Jurkat, Clone E6-1 (cell line): ENCODE data around the gene HBP1.
"Not testable (repeated sequence)": the region's sequence is repeated elsewhere in the genome, so short reads cannot be mapped to it uniquely, and the experiment has no call there.

Source experiments
- DNase-seq: peaks from one replicate; pipeline ENCODE4 v3.0.0-alpha.2; 2011; ENCODE audit warnings: low read depth, low spot score
- H3K4me3 ChIP-seq: 2 replicates; pipeline ENCODE4 v1.5.1; 2011; ENCODE audit warnings: mild to moderate bottlenecking, low read length, control low read depth, moderate library complexity

Gene HBP1

DNA sequence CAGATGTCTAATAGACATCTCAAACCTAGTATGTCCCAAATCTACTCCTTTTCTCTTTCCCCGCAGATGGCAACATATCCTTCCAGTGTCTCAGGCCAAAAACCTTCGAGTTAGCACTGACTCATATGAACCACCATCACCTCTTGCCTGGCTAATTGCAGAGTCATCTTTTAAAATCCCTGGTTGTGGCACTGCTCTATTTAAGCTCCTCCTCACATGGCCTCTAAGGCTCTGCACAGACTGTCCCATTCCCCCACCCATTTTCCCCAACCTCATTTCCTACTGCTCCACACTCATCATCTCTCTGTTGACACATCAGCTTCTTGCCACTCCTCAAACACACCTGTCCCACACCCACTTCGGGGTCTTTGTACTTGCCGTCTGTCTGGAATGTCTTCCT, 16.8 kb upstream of the HBP1 start:
- no peak for DNase-seq
- H3K4me3 ChIP-seq = no peak overlapping the region

DNA sequence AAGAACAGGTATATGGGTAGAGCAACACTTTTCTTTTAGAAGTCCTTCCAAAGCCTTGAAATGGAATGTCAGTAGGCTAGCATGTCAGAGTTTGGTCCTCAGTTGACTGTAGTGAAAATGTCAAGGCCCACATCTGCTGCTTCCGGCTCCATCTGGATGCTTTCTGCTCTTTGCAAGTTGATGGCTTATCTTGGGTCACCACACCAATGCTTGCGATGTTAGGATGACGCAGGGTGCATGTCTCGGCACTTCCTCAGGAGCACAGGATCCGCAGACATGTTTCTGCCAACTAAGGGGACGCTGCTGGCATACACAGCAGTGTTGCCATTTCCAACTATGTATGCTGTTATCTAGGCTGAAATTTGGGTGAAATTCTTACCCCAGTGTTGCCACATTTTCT, 14.0 kb upstream of the HBP1 start:
- H3K4me3 ChIP-seq = no peak overlapping the region

DNA sequence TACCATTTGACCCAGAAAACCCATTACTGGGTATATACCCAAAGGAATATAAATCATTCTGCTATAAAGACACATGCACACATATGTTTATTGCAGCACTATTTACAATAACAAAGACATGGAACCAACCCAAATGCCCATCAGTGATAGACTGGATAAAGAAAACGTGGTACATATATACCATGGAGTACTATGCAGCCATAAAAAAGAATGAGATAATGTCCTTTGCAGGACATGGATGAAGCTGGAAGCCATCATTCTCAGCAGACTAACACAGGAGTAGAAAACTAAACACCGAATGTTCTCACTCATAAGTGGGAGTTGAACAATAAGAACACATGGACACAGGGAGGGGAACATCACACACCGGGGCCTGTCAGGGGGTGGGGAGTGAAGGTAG, 13.1 kb upstream of the HBP1 start:
- H3K4me3 ChIP-seq, DNase-seq: not testable (repeated sequence)

More for the DNA sequence above, 14.0 kb upstream of the HBP1 start:
- no peak for DNase-seq

DNA sequence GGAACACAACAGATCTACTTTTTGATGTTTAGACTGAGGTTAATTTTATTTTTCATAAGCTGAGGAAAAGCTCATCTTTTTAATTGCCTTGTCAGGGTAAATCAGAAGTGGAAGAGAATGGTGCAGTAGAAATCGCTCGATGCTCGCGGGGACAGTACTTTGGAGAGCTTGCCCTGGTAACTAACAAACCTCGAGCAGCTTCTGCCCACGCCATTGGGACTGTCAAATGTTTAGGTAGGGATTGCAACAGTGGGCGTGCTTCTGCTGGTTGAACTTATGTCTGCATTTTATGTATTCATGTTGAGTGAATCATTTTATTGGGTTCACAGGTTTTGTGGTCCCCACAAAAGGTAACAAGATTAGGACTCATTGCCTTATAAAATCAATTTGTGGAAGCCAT, 11.7 kb upstream of the HBP1 start:
- no peak overlapping the region for H3K4me3 ChIP-seq
- no peak for DNase-seq

DNA sequence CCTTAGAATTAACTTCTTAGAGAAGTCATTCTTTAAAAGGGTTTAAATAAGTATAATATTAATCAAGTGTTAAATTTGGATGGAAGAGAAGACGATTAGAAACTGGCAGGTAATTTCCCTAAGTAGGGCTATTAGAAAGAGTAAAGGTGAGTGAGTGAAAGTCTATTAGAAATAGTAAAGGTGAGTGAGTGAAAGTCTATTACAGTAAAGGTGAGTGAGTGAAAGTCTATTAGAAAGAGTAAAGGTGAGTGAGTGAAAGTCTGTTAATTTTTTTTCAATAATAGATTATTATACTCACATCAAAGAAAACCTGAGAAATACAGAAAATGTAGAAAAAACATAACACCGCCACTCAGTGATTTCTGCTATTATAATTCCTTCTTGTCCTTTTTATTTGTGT, 10.8 kb upstream of the HBP1 start:
- H3K4me3 ChIP-seq = no peak overlapping the region

DNA sequence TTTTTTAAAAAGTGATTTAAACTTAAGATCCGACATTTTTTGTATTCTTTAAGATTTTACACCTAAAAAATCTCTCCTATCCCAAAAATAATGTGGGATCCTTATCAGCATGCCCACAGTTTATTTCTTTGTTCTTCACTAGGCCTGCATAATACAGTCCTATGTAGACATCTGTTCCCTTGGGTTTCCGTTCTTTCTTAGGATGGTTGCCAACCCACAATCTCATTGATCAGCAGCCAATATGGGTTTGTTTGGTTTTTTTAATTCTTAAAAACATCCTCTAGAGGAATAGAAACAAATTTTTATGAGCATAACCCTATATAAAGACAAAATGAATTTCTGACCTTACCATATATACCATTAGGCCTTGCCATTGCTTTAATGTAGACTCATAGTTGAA, 8.4 kb upstream of the HBP1 start:
- H3K4me3 ChIP-seq = no peak overlapping the region
- DNase-seq = no peak

More for the DNA sequence above, 10.8 kb upstream of the HBP1 start:
- DNase-seq = no peak

DNA sequence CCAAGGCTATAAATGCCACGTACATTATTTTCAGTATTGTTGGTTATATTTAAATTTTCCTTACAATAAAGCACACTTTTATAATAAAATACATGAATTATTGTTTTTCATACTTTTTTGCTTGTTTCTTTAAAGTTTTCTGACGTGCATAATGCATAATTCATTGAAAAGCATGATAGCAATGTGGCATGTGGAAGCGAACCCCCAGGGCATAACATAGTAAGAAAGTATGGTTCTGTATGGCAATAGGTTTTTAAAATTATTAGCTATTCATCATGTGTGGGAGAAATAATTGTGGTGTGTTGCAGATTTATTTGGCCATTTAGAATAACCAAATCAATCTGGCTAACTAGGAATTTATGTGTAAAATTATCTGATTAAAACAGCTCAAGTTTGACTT, 7.4 kb upstream of the HBP1 start:
- DNase-seq = no peak
- H3K4me3 ChIP-seq = no peak overlapping the region

DNA sequence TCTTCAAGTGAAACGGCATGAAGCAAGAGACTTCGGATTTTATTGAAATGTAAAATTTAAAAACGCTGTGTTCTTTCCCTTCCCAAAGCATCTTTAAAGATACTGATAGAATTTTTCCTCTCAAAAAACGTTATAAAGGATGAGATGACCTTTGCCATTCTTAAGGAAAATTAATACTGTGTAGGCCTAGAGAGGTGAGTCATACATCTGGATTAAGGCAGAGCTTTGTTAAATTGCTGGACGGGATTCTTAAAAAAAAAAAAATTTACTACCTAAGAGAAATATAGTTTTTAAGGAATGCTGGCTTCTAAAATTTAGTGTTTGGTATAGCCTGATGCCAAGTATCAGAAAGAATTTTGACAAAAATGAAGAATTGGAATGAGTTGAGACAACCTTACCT, 6.3 kb upstream of the HBP1 start:
- H3K4me3 ChIP-seq = no peak overlapping the region
- DNase-seq = no peak

DNA sequence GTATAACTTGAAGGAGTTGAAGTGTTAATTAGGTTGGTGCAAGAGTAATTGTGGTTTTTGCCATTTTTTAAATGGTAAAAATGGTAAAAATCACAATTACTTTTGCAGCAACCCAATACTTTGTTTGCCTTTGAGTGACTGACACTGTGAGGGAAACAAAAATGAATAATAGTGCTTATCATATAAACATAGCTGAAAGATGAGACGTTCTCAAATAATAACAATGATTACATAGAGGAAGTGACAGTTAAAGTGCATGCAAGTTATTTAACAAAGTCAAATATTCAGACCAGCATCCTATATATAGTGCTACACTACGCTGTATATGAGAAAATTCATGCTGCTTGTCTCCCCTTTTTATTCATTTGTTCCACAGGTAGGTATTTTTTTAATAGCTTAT, 4.7 kb upstream of the HBP1 start:
- DNase-seq = no peak
- no peak overlapping the region for H3K4me3 ChIP-seq

DNA sequence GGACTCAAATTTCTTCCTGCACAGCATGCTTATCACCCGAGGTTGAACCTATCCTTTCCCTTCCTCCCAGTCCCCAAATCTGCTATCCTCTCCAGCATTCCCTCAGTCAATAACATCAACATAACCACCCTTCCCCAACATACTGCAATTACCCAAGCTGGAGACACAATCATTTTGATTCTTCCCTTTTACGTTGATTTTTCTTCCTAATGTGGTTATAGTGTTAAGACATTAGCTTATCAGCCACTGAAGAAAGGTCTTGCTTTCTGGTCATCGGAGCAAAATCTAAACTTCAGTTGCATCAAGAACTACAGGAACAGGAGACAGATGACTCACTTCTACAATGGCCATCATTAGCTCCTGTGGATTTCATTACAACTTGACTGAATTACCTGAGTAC, 3.5 kb upstream of the HBP1 start:
- DNase-seq = no peak
- H3K4me3 ChIP-seq = no peak overlapping the region

DNA sequence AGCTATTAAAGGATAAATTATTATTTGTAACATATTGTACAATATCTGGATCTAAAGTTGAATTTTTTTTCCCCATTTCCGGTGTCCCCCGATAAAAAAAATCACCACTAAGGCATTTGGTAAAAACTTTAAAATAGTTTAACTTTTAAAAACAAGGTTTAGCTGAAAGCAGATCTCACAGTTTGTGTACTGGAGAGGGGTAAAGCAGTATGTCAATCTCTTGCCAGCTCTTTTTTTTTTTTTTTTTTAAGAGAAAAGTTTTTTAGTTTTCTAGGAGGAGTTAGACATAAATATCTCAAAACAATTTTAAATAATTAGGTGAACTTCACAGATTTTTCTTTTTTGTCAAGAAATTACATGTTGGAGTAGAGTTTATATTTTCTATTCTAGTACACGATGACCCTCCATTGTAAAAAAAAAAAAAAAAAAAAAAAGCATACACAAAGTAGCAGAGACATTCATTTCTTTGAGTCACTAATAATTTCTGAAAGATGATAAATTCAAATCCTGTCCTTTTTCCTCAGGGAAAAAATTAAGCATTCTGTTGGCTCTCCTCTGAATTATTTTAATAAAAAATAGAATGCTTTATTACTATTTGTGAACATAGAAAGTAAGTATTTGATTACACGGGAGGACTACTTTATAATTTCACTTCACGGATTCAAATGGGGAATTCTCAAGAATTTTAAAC, 1.9 kb upstream of the HBP1 start:
- DNase-seq = no peak
- H3K4me3 ChIP-seq = peak overlapping the region; percentile 86

DNA sequence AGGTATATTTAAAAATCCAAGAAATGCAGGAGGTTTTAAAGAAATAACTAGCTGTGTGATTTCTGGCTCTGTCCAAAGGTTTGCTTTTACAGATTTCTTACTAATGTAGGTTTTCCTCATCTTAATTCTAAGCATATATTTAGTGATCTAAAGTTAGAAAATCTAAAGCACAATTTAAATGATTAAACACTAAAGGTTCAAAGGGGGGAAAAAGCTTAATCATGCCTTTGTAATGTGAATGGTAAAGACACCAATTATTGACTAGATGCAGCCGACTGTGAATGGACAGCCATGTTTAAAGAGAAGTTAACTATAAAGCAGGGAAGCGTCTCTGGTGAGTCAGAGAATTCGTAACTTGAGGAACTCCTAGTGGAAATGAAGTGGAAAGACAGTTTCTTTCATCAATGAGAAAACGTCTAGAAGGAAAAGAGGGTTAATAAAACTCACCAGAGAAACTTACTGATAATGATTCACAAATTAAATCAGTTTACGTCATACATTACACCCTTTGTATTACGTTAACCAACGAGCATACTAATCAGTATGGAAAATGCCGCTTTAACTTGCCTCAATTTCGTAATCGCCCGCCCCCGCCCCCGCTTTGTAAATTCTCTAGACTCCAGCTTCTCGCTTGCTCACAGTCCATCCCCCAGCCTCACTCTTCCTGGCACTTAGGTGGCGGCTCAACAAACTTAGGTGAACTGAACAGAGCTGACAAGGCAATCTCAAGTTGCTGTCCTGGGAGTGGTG, 1.1 kb upstream of the HBP1 start:
- H3K4me3 ChIP-seq = peak overlapping the region; percentile 86
- peak; percentile 62 for DNase-seq

DNA sequence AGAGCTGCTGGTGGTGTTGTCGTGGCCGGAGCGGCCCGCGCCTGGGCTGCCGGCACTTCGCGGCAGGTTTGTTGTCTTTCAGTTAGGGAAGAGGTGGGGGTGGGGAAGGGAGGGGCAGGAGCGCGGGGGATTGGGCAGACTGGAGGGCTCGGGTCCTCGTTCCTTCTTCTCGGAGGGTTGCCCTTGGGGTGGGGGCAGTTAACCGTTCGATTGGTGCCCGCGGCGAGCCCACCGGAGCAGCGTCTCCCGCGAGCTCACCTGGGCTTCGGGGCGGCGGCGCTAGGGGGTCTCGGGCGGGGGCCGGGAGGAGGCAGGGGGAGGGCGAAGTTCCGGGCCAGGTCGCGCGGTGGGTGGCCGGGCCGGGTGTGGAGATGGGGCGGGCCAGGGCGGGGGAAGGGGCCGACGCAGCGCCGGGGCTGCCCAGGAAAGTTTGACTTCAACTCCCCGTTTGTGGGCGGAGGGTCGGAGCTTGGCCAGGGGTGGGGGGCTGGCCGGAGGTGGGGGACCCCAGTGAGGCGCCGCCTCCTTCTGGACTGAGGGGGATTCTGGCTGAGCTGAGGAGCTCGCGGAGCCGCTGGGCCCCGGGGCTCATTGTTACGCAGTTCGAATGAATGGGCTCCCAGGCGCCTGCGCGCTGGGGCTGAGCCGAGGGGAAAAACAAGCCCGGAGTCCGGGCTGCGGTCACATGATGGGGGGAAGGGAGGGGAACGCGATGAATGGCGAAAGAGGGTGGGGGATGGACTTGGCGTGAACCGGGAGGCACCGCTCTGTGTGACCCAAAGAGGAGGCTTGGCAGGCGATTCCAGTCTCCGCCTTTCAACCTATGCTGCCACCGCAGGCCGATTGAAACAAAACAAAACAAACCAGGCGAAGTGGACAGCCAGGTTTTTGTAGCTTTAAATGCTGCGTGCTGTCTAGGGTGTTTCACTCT, 582 bp downstream of the HBP1 start:
- H3K4me3 ChIP-seq = peak overlapping the region; percentile 71
- peak; percentile 72 for DNase-seq

DNA sequence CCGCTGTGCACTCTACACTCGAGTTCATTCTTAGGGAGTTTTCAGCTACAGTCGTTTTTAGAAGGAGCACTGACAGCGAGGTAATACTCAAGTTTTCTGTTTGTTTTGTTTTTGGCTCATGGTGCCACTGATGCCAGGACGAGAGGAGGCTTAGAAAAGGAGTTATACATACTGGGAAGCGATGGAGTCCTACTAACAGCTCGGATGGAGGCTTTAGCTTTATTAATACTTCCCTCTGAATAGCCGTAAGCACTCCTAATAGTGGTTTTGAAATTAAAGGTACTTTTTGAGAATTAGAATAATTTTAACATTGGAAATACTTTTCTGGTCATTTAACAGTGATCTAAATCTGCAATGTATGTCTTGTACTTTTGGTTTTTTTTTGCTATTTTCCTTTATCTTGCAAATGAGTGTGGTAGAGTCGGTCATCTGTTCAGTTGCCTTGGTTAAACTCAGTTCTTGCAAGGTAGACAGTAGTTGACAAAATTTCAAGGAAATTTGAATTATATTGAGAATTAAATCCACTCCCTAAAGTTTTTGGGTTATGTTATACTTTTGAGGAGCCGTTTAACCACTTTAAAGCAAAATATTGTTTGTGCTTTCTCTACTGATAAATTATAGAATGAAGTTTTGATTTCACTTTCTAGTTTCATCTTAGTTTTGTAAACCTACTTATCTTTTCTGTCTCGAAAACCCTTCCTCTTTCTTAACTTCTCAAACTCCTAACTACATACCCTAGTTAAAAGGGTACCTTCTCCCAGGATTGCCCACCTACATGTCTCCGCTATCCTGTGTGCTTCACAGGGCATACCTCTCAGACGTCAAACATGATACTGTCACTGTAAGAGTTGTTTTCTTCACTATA, 1.5 kb downstream of the HBP1 start:
- peak overlapping the region; percentile 71 for H3K4me3 ChIP-seq
- no peak for DNase-seq

DNA sequence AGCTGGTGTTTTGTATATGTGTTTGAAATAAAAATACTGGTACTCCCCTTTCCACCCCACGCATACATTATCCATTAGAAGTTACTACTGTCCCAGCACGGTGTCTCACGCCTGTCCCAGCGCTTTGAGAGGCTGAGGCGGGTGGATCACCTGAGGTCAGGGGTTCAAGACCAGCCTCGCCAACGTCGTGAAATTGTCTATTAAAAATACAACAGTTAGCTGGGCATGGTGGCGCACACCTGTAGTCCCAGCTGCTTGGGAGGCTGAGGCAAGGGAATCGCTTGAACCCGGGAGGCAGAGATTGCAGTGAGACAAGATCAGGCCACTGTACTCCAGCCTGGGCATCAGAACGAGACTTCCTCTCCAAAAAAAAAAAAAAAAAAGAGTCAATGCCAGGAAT, 2.7 kb downstream of the HBP1 start:
- H3K4me3 ChIP-seq = no peak overlapping the region
- DNase-seq = no peak

DNA sequence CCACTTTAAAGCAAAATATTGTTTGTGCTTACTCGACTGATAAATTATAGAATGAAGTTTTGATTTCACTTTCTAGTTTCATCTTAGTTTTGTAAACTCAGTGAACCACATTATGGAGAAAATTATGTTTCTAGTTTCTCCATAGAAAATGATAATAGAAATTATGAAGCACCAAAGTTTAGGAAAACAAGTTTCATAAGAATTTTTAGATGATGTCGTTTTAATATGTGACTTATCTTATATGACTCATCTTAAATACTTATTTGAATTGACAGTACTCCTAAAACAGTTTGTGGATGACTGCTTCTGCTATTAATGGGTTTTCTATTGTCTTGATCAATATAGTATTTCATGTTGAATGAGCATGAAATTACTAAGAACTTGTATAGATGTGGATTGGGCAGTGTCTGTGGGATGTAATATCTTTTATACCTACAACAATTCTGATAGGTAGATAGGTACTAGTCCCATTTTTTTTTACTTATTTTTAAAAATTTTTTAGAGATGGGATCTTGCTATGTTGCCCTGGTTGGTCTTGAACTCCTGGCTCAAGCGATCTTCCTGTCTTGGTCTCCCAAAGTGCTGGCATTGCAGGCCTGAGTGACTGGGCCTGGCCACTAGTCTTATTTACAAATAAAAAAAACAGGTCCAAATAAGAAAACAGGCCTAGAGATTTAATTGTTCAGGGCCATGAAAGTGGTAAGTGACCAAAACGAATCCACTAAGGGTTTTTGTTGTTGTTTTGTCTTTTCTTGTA, 3.7 kb downstream of the HBP1 start:
- no peak overlapping the region for H3K4me3 ChIP-seq
- DNase-seq = no peak

DNA sequence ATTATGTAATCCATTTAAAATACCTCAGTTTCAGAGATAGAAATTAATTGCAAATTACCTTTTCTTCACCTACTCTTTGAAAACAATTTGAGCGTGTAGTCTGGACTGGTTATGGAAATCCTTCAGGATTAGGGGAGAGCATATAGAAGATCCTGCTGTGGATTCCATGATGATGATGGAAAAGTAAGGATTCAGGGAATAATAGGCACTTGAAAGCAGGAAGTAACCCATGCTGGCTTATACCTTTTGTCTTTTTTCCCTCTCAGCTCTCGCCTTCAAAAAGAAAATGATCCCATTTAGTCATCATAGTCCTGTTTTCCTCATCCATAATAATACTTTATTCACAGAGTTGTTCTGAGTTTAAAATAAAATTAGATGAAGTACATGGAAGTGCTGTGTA, 4.4 kb downstream of the HBP1 start:
- DNase-seq = no peak

DNA sequence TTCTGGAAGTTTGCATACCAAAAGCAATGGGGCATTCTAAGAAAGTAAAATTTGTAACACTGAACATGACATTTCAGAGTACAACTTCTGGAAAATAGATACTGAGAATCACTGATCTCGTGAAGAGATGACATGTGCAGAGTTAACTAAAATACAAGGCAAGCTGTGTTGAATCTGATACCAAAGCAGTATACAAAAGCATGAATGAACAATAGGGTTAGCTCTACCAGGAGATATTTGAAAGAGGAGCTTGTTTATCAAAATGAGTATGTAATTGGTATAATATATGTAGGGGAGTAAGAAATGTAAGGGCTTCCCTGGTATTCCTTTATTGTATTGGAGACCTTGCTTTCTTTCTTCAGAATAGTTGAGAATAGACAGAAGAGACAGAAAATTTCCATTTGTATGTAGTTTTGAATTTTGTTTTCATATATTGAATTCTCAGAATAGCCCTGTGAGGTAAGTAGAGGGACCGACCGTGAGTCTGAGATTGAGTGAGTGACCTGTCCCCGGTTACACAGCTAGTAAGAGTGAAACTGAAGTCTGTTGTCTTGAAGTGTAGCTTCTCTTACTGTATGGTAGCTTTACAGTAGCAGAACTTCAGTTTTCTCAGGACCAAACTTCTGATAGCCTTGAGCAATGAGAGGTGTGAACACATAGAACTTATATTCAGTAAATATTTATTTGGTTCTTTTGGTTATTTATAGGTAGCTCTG, 5.0 kb downstream of the HBP1 start:
- no peak overlapping the region for H3K4me3 ChIP-seq
- DNase-seq = no peak

More for the DNA sequence above, 4.4 kb downstream of the HBP1 start:
- H3K4me3 ChIP-seq = no peak overlapping the region
